GM12874 (cell line): ENCODE results near the gene GRIK4.

Source experiments
- CTCF ChIP-seq: IDR thresholded peaks from 2 replicates; pipeline ENCODE4 v1.5.1; 2011; ENCODE audit warnings: low read depth, mild to moderate bottlenecking, control low read depth, low read length, moderate library complexity; ENCODE audit not compliant: insufficient read depth

The GRIK4 gene

GRCh38 chr11:120667934-120668333, 156.4 kb downstream of the GRIK4 start:
- TF ChIP-seq CTCF: no peak

- TF ChIP-seq CTCF: no peak
Measured at GRCh38 chr11:120668537-120668936, 157.0 kb downstream of the GRIK4 start.

- no peak for TF ChIP-seq CTCF
Measured at GRCh38 chr11:120674542-120674941, 163.0 kb downstream of the GRIK4 start.

DNA sequence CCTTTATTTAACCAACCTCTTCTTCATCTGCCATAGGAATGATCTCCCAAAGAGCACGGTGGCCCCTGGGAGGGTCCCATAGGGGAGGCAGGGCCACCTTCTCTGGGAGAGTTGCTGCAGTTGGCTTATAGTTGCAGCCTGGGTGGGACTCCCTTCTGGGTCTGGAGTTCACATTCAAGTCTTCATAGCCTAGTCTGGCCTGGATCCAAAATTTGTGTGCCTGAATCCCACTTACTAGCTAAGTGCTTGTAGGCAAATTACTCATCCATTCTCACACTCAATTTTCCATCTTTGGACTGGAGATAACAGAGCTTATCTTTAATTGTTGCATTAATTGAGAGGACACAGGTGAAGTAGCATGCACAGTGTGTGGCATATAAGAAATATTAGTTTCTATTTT, 163.6 kb downstream of the GRIK4 start:
- TF ChIP-seq CTCF: no peak

DNA sequence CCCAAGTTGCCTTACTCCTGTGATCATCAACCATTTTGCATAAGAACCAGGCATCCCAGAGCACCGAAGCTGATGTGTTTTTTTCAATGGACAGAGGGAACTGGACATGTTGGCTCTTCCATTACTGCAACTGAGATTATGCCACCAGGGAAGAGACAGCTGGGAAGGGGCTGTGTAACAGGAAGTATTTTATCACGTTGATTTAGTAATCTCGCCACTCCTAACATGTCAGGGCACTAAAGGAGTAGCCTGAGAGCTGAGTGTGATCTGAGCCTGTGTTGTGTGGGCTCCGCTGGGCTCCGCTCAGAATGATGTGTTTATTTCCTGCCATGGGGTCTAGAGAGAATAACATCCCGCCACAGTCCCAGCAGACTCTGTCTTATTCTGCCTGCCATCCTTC, 165.4 kb downstream of the GRIK4 start:
- TF ChIP-seq CTCF: no peak

- TF ChIP-seq CTCF: no peak
Measured at GRCh38 chr11:120680322-120680721, 168.8 kb downstream of the GRIK4 start.

- no peak for TF ChIP-seq CTCF
Measured at GRCh38 chr11:120681434-120682331, 170.1 kb downstream of the GRIK4 start.
